ENCODE measurements around the gene PIK3R4.

Gene PIK3R4

GRCh38 chr3:130746246-130747039, at the start of gene PIK3R4:
Gene PIK3R4 (minus strand): TSS chr3:130746829. CDS start chr3:130745218, 1,611 bp downstream.
- peak; percentile 98 for DNase-seq (ENCODE audit: low read depth, low spot score)

GRCh38 chr3:130795396-130795795, 48.8 kb upstream of the PIK3R4 start:
- no peak for DNase-seq (ENCODE audit: low read depth, low spot score)

GRCh38 chr3:130792246-130792645, 45.6 kb upstream of the PIK3R4 start:
- no peak for DNase-seq (ENCODE audit: low read depth, low spot score)

- no peak for DNase-seq (ENCODE audit: low read depth, low spot score)
Measured at GRCh38 chr3:130789782-130790322, 43.2 kb upstream of the PIK3R4 start.

GRCh38 chr3:130787422-130788068, 40.9 kb upstream of the PIK3R4 start:
- DNase-seq (ENCODE audit: low read depth, low spot score): no peak

- no peak for DNase-seq (ENCODE audit: low read depth, low spot score)
Measured at GRCh38 chr3:130786306-130786705, 39.7 kb upstream of the PIK3R4 start.

DNA sequence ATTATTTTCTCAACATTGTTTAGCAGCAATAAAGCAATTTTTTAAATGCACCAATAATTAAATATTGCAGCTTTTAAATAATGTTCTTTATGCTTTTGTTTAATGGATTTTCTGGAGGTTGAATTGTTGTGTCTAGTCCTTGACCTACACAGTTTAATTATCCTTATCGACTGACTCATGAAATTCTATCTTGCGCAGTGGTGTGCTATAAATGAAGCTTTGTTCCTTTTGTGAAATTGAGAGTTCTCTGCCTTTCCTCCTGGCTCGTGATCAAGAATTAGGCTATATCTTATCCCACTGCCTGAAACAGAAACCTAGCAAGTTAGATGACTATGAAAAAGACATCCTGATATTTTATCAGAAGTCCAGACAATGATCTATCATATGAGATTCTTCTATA, 37.0 kb upstream of the PIK3R4 start:
- DNase-seq (ENCODE audit: low read depth, low spot score): no peak

DNA sequence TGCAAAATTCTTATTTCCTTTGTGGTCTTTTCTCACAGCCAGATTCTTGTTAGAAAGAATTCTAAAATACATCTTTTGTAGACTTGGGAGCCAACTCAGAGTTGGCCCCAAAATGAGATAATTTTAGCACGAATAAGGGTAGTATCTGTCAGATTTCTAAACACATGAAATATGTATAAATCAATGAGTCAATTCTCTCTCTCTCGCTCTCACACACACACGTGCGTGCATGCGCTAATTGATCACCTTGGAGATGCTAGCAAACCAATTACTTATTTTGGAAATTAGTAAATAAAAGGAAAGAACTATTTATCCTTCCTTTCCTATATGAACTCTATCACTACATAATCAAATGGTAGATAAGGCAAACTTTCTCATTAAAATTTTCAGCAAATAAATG, 32.9 kb upstream of the PIK3R4 start:
- no peak for DNase-seq (ENCODE audit: low read depth, low spot score)

GRCh38 chr3:130779031-130779430, 32.4 kb upstream of the PIK3R4 start:
- no peak for DNase-seq (ENCODE audit: low read depth, low spot score)

DNA sequence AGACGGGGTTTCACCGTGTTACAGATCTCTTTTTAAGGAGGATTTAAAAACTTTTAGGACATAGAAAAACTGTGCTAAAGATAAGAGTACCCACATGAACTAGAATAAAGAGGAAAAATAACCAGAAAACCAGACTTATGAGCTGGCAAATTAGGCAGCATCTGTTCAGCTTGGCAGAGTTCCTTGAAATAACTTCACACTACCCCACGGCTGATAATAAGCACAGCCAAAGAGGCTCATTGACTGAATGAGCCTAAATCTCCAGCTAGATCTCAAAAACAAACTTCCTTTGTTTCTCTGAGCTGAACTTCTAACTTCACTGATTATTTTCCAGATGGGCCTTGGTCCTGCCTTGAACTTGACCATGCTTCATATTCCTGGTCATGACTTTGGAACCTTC, 26.7 kb upstream of the PIK3R4 start:
- no peak for DNase-seq (ENCODE audit: low read depth, low spot score)

- no peak for DNase-seq (ENCODE audit: low read depth, low spot score)
Measured at GRCh38 chr3:130772129-130772528, 25.5 kb upstream of the PIK3R4 start.

- no peak for DNase-seq (ENCODE audit: low read depth, low spot score)
Measured at GRCh38 chr3:130770644-130771043, 24.0 kb upstream of the PIK3R4 start.

DNA sequence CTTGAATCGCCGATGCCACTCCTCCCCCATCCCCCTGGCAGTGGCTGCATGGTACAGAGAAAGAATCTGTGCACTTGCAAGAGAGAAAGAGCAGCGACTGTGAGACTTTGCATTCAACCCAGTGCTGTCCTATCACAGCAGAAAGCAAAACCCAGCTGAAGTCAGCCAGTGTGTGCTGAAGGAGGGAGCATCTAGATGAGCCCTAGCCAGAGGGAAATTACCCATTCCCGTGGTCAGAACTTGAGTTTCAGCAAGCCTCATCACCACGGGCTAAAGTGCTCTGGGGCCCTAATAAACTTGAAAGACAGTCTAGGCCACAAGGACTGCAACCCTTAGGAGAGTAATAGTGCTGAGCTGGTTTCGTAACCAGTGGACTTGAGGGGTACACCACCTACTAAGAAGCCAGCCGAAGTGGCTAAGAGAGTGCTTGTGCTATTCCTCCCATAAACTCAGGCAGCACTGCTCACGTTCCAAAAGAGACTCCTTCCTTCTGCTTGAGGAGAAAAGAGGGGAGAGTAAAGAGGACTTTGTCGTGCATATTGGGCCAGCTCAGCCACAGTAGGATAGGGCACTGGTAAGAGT, 15.2 kb upstream of the PIK3R4 start:
- no peak for DNase-seq (ENCODE audit: low read depth, low spot score)

DNA sequence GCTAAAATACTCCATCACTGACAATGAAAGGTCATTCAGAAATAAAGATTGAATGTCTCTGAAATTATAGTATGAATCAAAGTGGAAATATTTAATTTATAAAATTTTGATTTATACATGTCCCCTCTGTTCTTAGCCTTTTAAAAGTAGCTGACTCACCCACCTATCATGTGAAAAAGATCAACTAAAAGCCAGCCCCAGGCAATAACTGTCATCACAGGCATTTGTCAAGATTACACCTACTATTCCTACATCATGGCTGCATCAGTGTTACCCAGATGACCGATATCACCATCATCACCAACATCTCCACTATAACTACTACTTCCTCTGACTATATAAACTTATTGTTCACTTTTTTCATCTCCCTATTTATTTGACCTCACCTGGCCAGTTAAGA, 14.3 kb upstream of the PIK3R4 start:
- no peak for DNase-seq (ENCODE audit: low read depth, low spot score)

- no peak for DNase-seq (ENCODE audit: low read depth, low spot score)
Measured at GRCh38 chr3:130759692-130760338, 13.2 kb upstream of the PIK3R4 start.

- no peak for DNase-seq (ENCODE audit: low read depth, low spot score)
Measured at GRCh38 chr3:130758624-130759369, 12.2 kb upstream of the PIK3R4 start.

GRCh38 chr3:130757611-130758150, 11.1 kb upstream of the PIK3R4 start:
- DNase-seq (ENCODE audit: low read depth, low spot score): no peak

GRCh38 chr3:130755666-130756065, 9.0 kb upstream of the PIK3R4 start:
- no peak for DNase-seq (ENCODE audit: low read depth, low spot score)

DNA sequence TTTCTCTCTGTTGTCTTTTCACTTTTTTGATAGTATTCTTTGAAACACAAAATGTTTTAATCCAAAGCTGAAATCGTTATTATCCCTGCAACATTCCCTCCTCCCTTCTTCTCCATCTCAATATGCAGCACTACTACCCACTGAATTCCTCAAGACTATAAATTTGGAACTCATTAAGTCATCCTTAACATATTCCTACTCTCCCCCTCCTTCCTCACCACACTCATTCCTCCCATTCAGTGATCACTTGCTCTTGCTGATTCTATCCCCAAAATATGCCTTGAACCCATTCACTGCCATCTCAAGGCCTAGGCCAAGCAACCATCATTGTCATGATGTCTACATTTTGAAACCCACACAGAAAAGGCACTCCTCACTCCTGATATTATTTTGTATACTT, 2.4 kb upstream of the PIK3R4 start:
- DNase-seq (ENCODE audit: low read depth, low spot score): no peak

- DNase-seq (ENCODE audit: low read depth, low spot score): no peak
Measured at GRCh38 chr3:130748467-130748861, 1.8 kb upstream of the PIK3R4 start.

GRCh38 chr3:130743354-130743753, 3.3 kb downstream of the PIK3R4 start:
- no peak for DNase-seq (ENCODE audit: low read depth, low spot score)
